ENCODE measurements around the gene ART3. TPM values are rescaled to one million over a fixed set of nuclear protein-coding genes. Genes with fewer than 3 reads are reported as not detected.

Gene ART3
- total RNA-seq, 2 donors from 2014 or later = 1.6 to 1.8 TPM

DNA sequence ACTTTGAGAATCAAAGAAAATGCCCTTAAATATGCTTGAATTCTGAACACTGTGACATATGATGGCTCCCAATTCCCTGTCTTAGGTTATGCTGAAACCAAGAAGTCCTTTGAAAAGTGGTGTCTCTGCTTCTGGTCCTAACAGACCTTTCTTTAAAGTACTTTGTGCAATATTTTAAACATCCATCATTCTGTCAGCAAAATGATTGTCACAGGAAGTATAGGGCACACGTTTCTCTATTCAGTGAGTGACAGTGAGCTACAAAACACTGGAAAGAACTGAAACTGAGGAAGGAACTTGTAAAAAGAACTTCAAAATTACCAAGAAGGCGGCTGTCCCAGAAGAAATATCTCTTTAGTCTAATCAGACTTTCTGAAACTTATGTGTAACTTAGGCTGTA is 85.8 kb downstream of the ART3 start:
- TF ChIP-seq, protein P1, sequence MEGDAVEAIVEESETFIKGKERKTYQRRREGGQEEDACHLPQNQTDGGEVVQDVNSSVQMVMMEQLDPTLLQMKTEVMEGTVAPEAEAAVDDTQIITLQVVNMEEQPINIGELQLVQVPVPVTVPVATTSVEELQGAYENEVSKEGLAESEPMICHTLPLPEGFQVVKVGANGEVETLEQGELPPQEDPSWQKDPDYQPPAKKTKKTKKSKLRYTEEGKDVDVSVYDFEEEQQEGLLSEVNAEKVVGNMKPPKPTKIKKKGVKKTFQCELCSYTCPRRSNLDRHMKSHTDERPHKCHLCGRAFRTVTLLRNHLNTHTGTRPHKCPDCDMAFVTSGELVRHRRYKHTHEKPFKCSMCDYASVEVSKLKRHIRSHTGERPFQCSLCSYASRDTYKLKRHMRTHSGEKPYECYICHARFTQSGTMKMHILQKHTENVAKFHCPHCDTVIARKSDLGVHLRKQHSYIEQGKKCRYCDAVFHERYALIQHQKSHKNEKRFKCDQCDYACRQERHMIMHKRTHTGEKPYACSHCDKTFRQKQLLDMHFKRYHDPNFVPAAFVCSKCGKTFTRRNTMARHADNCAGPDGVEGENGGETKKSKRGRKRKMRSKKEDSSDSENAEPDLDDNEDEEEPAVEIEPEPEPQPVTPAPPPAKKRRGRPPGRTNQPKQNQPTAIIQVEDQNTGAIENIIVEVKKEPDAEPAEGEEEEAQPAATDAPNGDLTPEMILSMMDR (IDR thresholded peaks at IDR 0.05) = no peak
- Histone ChIP-seq H3K36me3 (peaks cover 4% of the 10 kb centered on the region), H3K27ac (no peak overlapping the region), H3K9ac (ENCODE audit: low read depth in 2 of 2, low read length in 2 of 2) (no peak overlapping the region), H3K4me3 (no peak overlapping the region), H3K4me1 (no peaks in the 10 kb centered on the region), H3K9me3 (no peaks in the 10 kb centered on the region), H3K27me3 (no peaks in the 10 kb centered on the region)
- intact Hi-C loops (cut with DNase I) = no loop called here
- no peak for DNase-seq

Other genes starting within 250 kb of the ART3 start
- gene PPEF2, start 172.3 kb upstream of the ART3 start, total RNA-seq = not detected
- gene NAAA, start 133.7 kb upstream of the ART3 start, total RNA-seq = 100 to 1,000 TPM in 1 of 2 donors, 10 to 100 TPM in 1; 79.3 to 141 TPM
- gene SDAD1, start 83.8 kb upstream of the ART3 start, total RNA-seq = 10 to 100 TPM; 20.8 to 27.4 TPM
- gene CXCL9, start 67.2 kb upstream of the ART3 start, total RNA-seq = 1 to 10 TPM in 1 of 2 donors, under 1 TPM in 1; 0.52 to 1.1 TPM
- under 1 TPM; 0.72 to 0.90 TPM for gene CXCL10, start 51.2 kb upstream of the ART3 start, total RNA-seq
- not detected for gene CXCL11, start 38.6 kb upstream of the ART3 start, total RNA-seq
- gene NUP54, start 73.7 kb downstream of the ART3 start, total RNA-seq = 10 to 100 TPM; 31.5 to 35.3 TPM
- 100 to 1,000 TPM; 156 to 164 TPM for gene SCARB2, start 139.1 kb downstream of the ART3 start, total RNA-seq
- 1 to 10 TPM; 3.9 to 4.8 TPM for gene FAM47E, start 177.0 kb downstream of the ART3 start, total RNA-seq
- gene STBD1, start 232.0 kb downstream of the ART3 start, total RNA-seq = 10 to 100 TPM; 11.8 to 39.2 TPM

Data from colonic mucosa (tissue), 4 donors.